HepG2 (cell line): ENCODE data around the gene EEA1. TPM values are rescaled to one million over a fixed set of nuclear protein-coding genes. Genes with fewer than 3 reads are reported as not detected.

Experiments
- ATAC-seq: fragments of 200-7000 bp; cut with Tn5 transposase; 3 replicates; pipeline ENCODE4 v1.9.1; 2020; ENCODE audit warnings: mild to moderate bottlenecking, moderate library complexity
- BruUV-seq: library from RNA; stranded (reverse); fragments of 400-500 nt; replicated peaks from 2 replicates; lab custom pipeline; 2021; lab: Mats Ljungman, UMichigan
- CTCF ChIA-PET: fragments of 300-600 bp; formaldehyde crosslinking; extraction: SDS; loops from one replicate; lab custom pipeline; 2021; ENCODE audit warnings: low total read pairs, inconsistent platforms, low intra/inter-chr PET ratio; lab: Yijun Ruan, JAX
- POLR2A ChIA-PET: fragments of 350-600 bp; sonication (Branson Sonifier 250); formaldehyde crosslinking; loops from one replicate; lab custom pipeline; 2020; ENCODE audit warnings: antibody characterized with exemption, inconsistent platforms; lab: Yijun Ruan, JAX
- DNase-seq: peaks from one replicate; pipeline ENCODE4 v3.0.0-alpha.2; 2015; ENCODE audit warnings: low spot score
- FAIRE-seq: peaks from 3 replicates; lab custom pipeline; 2011; peaks lifted over from hg19 to GRCh38; lab: Jason Lieb, UNC
- H2AFZ ChIP-seq: one replicate; pipeline ENCODE4 v1.6.1; 2011; ENCODE audit warnings: low read length, inconsistent platforms
- H3K27ac ChIP-seq: fragments of 300-600 bp; 3 replicates; pipeline ENCODE4 v1.8.0; 2011; ENCODE audit warnings: mixed run types, mild to moderate bottlenecking, mixed read lengths, low read length, inconsistent platforms; ENCODE audit not compliant: insufficient read depth; ENCODE audit errors: extremely low read length
- H3K27me3 ChIP-seq, 2 experiments: fragments of 200-600 bp in 1 of 2; 2 replicates in 1 of 2; 3 replicates in 1 of 2; pipeline versions ENCODE4 v1.6.0 to v1.8.0; 2011; ENCODE audit warnings: low read length in 2 of 2, mild to moderate bottlenecking in 2 of 2, moderate library complexity in 2 of 2, inconsistent platforms in 1 of 2; ENCODE audit not compliant: insufficient read depth in 2 of 2, control insufficient read depth in 1 of 2
- H3K36me3 ChIP-seq, 2 experiments: fragments of 200-600 bp in 1 of 2; replicated peaks in 1 of 2; 2 replicates in 1 of 2; 3 replicates in 1 of 2; pipeline versions ENCODE4 v1.5.1 to v1.8.0; 2011; ENCODE audit warnings: low read length in 2 of 2, inconsistent platforms in 1 of 2; ENCODE audit not compliant: insufficient read depth in 2 of 2, control insufficient read depth in 1 of 2
- H3K4me1 ChIP-seq: 2 replicates; pipeline ENCODE4 v1.5.1; 2012; ENCODE audit warnings: low read length, inconsistent platforms; ENCODE audit not compliant: insufficient read depth
- H3K4me2 ChIP-seq: 2 replicates; pipeline ENCODE4 v1.6.0; 2011; ENCODE audit warnings: low read depth, low read length, inconsistent platforms
- H3K4me3 ChIP-seq, 3 experiments: fragments of 200-600 bp in 1 of 3; sonication (generic), shearing (Covaris generic) in 1 of 3; replicated peaks in 1 of 3; 2 replicates each; pipeline ENCODE4 v1.5.1; 2011 to 2016; ENCODE audit warnings: low read length in 3 of 3, inconsistent platforms in 2 of 3, low read depth in 2 of 3, mild to moderate bottlenecking in 2 of 3, control low read depth in 1 of 3, mixed read lengths in 1 of 3; ENCODE audit not compliant: insufficient read depth in 1 of 3
- H3K79me2 ChIP-seq: one replicate; pipeline ENCODE4 v1.6.1; 2011; ENCODE audit warnings: low read length, inconsistent platforms; ENCODE audit not compliant: insufficient read depth
- H3K9ac ChIP-seq: 2 replicates; pipeline ENCODE4 v1.6.0; 2011; ENCODE audit warnings: mild to moderate bottlenecking, low read depth, low read length, inconsistent platforms; ENCODE audit not compliant: insufficient read depth
- H3K9me3 ChIP-seq: 2 replicates; pipeline ENCODE4 v1.5.1; 2012; ENCODE audit warnings: mild to moderate bottlenecking, low read length
- H4K20me1 ChIP-seq: 2 replicates; pipeline ENCODE4 v1.6.0; 2011; ENCODE audit warnings: inconsistent platforms, mild to moderate bottlenecking, low read length, moderate library complexity; ENCODE audit not compliant: insufficient read depth
- ATF1 ChIP-seq: IDR thresholded peaks from 2 replicates; pipeline ENCODE4 v1.6.1; 2016; ENCODE audit warnings: mild to moderate bottlenecking, control low read depth
- HNF1A ChIP-seq, 2 experiments: sonication (generic) in 1 of 2; formaldehyde crosslinking in 1 of 2; IDR thresholded peaks; 2 replicates each; pipeline versions ENCODE4 v1.4.0 to v1.6.1; 2016 to 2020; ENCODE audit warnings: borderline replicate concordance in 1 of 2, low read depth in 1 of 2, mild to moderate bottlenecking in 1 of 2, missing genetic modification reagents in 1 of 2
- HOXA5 ChIP-seq: sonication (generic); formaldehyde crosslinking; IDR thresholded peaks from 2 replicates; pipeline ENCODE4 v1.4.0; 2020; ENCODE audit warnings: missing genetic modification reagents
- MAZ ChIP-seq, 2 experiments: sonication (generic) in 1 of 2; formaldehyde crosslinking in 1 of 2; IDR thresholded peaks; 2 replicates each; pipeline versions ENCODE4 v1.5.0 to v1.6.1; 2012 to 2020; ENCODE audit warnings: low read depth in 2 of 2, mild to moderate bottlenecking in 2 of 2, borderline replicate concordance in 1 of 2, improper control_type of control experiment in 1 of 2, low read length in 1 of 2, missing genetic modification reagents in 1 of 2, moderate library complexity in 1 of 2
- MEIS2 ChIP-seq: sonication (generic); formaldehyde crosslinking; IDR thresholded peaks from 2 replicates; pipeline ENCODE4 v1.9.0; 2021; ENCODE audit warnings: mild to moderate bottlenecking, missing genetic modification reagents
- MYC ChIP-seq: sonication (generic); formaldehyde crosslinking; IDR thresholded peaks from 2 replicates; pipeline ENCODE4 v1.9.0; 2021; ENCODE audit warnings: missing genetic modification reagents, borderline replicate concordance
- NFYB ChIP-seq: sonication (generic); formaldehyde crosslinking; IDR thresholded peaks from 2 replicates; pipeline ENCODE4 v1.4.0; 2020; ENCODE audit warnings: missing genetic modification reagents
- POLR2A ChIP-seq, 2 experiments: IDR thresholded peaks; 2 replicates each; pipeline ENCODE4 v1.6.1; 2011; ENCODE audit warnings: low read depth in 2 of 2, low read length in 2 of 2, mild to moderate bottlenecking in 1 of 2, moderate library complexity in 1 of 2; ENCODE audit not compliant: insufficient read depth in 1 of 2
- RBM22 ChIP-seq: fragments of 200-400 bp; formaldehyde crosslinking; optimal IDR thresholded peaks from 2 replicates; pipeline ENCODE3; 2017; ENCODE audit warnings: mild to moderate bottlenecking, low read length, moderate library complexity
- SNAI1 ChIP-seq: sonication (generic); formaldehyde crosslinking; IDR thresholded peaks from 2 replicates; pipeline ENCODE4 v1.5.0; 2020; ENCODE audit warnings: mild to moderate bottlenecking, missing genetic modification reagents, borderline replicate concordance
- SRSF9 ChIP-seq: fragments of 200-400 bp; formaldehyde crosslinking; IDR thresholded peaks from 2 replicates; pipeline ENCODE4 v1.6.1; 2018; ENCODE audit warnings: borderline replicate concordance, mild to moderate bottlenecking, low read depth, low read length; ENCODE audit not compliant: insufficient read depth, poor library complexity, severe bottlenecking
- ZMYM4 ChIP-seq: sonication (generic); formaldehyde crosslinking; IDR thresholded peaks from 2 replicates; pipeline ENCODE4 v1.8.1; 2023; ENCODE audit warnings: mild to moderate bottlenecking, missing genetic modification reagents
- ZNF577 ChIP-seq: sonication (generic); formaldehyde crosslinking; IDR thresholded peaks from 2 replicates; pipeline ENCODE4 v1.4.0; 2020; ENCODE audit warnings: mild to moderate bottlenecking, low read depth, missing genetic modification reagents, borderline replicate concordance
- ZNF709 ChIP-seq: sonication (generic); formaldehyde crosslinking; IDR thresholded peaks from 2 replicates; pipeline ENCODE4 v1.5.0; 2020; ENCODE audit warnings: mild to moderate bottlenecking, missing genetic modification reagents
- WGBS: methylation state at CpG from one replicate; pipeline ENCODE4 v1.1.6; 2017; ENCODE audit warnings: low lambda C conversion rate; 5-methylcytosine and 5-hydroxymethylcytosine counted together
- in situ Hi-C: cut with HindIII; loops from 2 replicates; pipeline ENCODE4 v1.10.0; 2017; ENCODE audit warnings: low pct_unique_long_range_greater_than_20kb; ENCODE audit not compliant: extremely low pct_ligation_motif_present
- intact Hi-C: fragments of 100-400 bp; cut with micrococcal nuclease; formaldehyde crosslinking; loops from one replicate; pipeline ENCODE4 v1.10.0; 2022; ENCODE audit not compliant: unreplicated experiment
- polyA plus RNA-seq, 8 experiments: library from polyadenylated mRNA; depleted of rRNA in 3 of 8; stranded (reverse) in 7 of 8; unstranded in 1 of 8; fragments of >200 nt; fragmentation: Illumina TruSeq in 4 of 8; extraction: Trizol in 4 of 8; gene quantifications; 2 replicates each; pipeline versions ENCODE4 v1.2.1 to v1.2.3, GENCODE V29; 2011 to 2016; ENCODE audit warnings: low read depth in 4 of 8, missing spikeins in 1 of 8, mixed read lengths in 1 of 8; ENCODE audit not compliant: insufficient read depth in 1 of 8
- total RNA-seq, 5 experiments: library from RNA; depleted of rRNA; stranded (reverse); fragments of >200 nt; fragmentation: Illumina TruSeq; extraction: Trizol; gene quantifications; 2 replicates each; pipeline ENCODE4 v1.2.3, GENCODE V29; 2016; ENCODE audit warnings: low read depth in 1 of 5
- TF ChIP-seq, protein P1 (sequence below): sonication (generic); formaldehyde crosslinking; IDR thresholded peaks from 2 replicates; pipeline ENCODE4 v1.4.0; 2020; ENCODE audit warnings: missing genetic modification reagents, borderline replicate concordance
- TF ChIP-seq, protein P2 (sequence below): sonication (generic); formaldehyde crosslinking; IDR thresholded peaks from 2 replicates; pipeline ENCODE4 v1.8.1; 2022; ENCODE audit warnings: mild to moderate bottlenecking, missing genetic modification reagents

The EEA1 gene
- total and polyA plus RNA-seq, 2 of the 13 experiments (the other 11 are each of a cell fraction or from before 2014, with no cell fraction given): 5.0 to 19.3 TPM

- TF ChIP-seq, protein P1, sequence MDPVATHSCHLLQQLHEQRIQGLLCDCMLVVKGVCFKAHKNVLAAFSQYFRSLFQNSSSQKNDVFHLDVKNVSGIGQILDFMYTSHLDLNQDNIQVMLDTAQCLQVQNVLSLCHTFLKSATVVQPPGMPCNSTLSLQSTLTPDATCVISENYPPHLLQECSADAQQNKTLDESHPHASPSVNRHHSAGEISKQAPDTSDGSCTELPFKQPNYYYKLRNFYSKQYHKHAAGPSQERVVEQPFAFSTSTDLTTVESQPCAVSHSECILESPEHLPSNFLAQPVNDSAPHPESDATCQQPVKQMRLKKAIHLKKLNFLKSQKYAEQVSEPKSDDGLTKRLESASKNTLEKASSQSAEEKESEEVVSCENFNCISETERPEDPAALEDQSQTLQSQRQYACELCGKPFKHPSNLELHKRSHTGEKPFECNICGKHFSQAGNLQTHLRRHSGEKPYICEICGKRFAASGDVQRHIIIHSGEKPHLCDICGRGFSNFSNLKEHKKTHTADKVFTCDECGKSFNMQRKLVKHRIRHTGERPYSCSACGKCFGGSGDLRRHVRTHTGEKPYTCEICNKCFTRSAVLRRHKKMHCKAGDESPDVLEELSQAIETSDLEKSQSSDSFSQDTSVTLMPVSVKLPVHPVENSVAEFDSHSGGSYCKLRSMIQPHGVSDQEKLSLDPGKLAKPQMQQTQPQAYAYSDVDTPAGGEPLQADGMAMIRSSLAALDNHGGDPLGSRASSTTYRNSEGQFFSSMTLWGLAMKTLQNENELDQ (CRISPR knock-in tag): no peak
- TF ChIP-seq MEIS2 (CRISPR knock-in tag) (no peak), MYC (CRISPR knock-in tag) (no peak), HOXA5 (CRISPR knock-in tag) (no peak), ZMYM4 (CRISPR knock-in tag) (no peak), MAZ (IDR thresholded peaks at IDR 0.05; ENCODE audit: borderline replicate concordance, low read depth, low read length) (no peak), MAZ (CRISPR knock-in tag; IDR thresholded peaks at IDR 0.05; ENCODE audit: low read depth) (no peak), SNAI1 (no peak), NFYB (CRISPR knock-in tag) (no peak)
- TF ChIP-seq, protein P2, sequence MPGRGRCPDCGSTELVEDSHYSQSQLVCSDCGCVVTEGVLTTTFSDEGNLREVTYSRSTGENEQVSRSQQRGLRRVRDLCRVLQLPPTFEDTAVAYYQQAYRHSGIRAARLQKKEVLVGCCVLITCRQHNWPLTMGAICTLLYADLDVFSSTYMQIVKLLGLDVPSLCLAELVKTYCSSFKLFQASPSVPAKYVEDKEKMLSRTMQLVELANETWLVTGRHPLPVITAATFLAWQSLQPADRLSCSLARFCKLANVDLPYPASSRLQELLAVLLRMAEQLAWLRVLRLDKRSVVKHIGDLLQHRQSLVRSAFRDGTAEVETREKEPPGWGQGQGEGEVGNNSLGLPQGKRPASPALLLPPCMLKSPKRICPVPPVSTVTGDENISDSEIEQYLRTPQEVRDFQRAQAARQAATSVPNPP (CRISPR knock-in tag): no peak
These were observed 30.3 kb downstream of the EEA1 start (continued) for GRCh38 chr12:92898755-92899154.

GRCh38 chr12:92897844-92898243, 31.3 kb downstream of the EEA1 start:
- H3K4me2 ChIP-seq: no peak overlapping the region
- WGBS: 97% methylated on average over 5 of the region's 5 CpGs
- no peak overlapping the region for H3K4me3 ChIP-seq
- ATAC-seq (no peak), DNase-seq (no peak), FAIRE-seq (no peak)
- H3K9me3 ChIP-seq: no peaks in the 10 kb centered on the region
- intact Hi-C loops: no loop called here
- no peaks in the 10 kb centered on the region for H4K20me1 ChIP-seq
- H3K36me3 ChIP-seq: no peaks in the 10 kb centered on the region; a peak in 1 of 5 replicates
- peaks cover 53% of the 10 kb centered on the region for H3K79me2 ChIP-seq
- H3K27ac ChIP-seq: no peak overlapping the region
- H2AFZ ChIP-seq: no peak overlapping the region
- no peak overlapping the region for H3K9ac ChIP-seq
- no peaks in the 10 kb centered on the region; a peak in 1 of 5 replicates for H3K27me3 ChIP-seq
- ChIA-PET CTCF (no interaction called here), POLR2A (interaction anchor here (1.7 kb wide), 1 partner anchor 32 kb away, joined by 10 read pairs; the partner anchor contains the start of gene EEA1)
- in situ Hi-C loops: no loop called here
- BruUV-seq: no TSS peak
- H3K4me1 ChIP-seq: peaks cover 25% of the 10 kb centered on the region
- TF ChIP-seq RBM22 (no peak), ZNF709 (no peak), HNF1A (IDR thresholded peaks at IDR 0.05; ENCODE audit: low read depth) (no peak), HNF1A (CRISPR knock-in tag; IDR thresholded peaks at IDR 0.05; ENCODE audit: borderline replicate concordance) (no peak), ATF1 (CRISPR knock-in tag) (no peak), SRSF9 (no peak), POLR2A (IDR thresholded peaks at IDR 0.05; ENCODE audit: insufficient read depth in 1 of 2, low read depth in 2 of 2, low read length in 2 of 2) (no peak), ZNF577 (CRISPR knock-in tag) (no peak)
